Activated CD8-positive, alpha-beta memory T cell treated with anti-CD3 and anti-CD28 coated beads for 48 hours (primary cell): ENCODE data around the gene CENPO.
"Not testable (repeated sequence)": the region's sequence is repeated elsewhere in the genome, so short reads cannot be mapped to it uniquely, and the experiment has no call there.

ENCODE experiments used
- DNase-seq, 3 experiments: peaks; one replicate each; pipeline ENCODE4 v3.0.0-alpha.2; 2020; ENCODE audit warnings: low read depth in 2 of 3, low spot score in 2 of 3

Gene CENPO

GRCh38 chr2:24787532-24787931 is 5.7 kb upstream of the CENPO start:
- DNase-seq = no peak

GRCh38 chr2:24788816-24789215 is 4.4 kb upstream of the CENPO start:
- no peak for DNase-seq

- DNase-seq = no peak
Observed at GRCh38 chr2:24791452-24791851, 1.8 kb upstream of the CENPO start.

GRCh38 chr2:24792542-24792873 is 717 bp upstream of the CENPO start:
- no peak for DNase-seq

GRCh38 chr2:24793761-24794435 is 673 bp downstream of the CENPO start:
- no peak for DNase-seq

GRCh38 chr2:24797644-24798043 is 4.4 kb downstream of the CENPO start:
- no peak for DNase-seq

GRCh38 chr2:24800487-24800886 is 7.3 kb downstream of the CENPO start:
- DNase-seq = not testable (repeated sequence)

- not testable (repeated sequence) for DNase-seq
Observed at GRCh38 chr2:24805811-24806660, 12.8 kb downstream of the CENPO start.

- no peak for DNase-seq
Observed at GRCh38 chr2:24806661-24807036, 13.4 kb downstream of the CENPO start.

- no peak for DNase-seq
Observed at GRCh38 chr2:24809316-24810007, 16.2 kb downstream of the CENPO start.

GRCh38 chr2:24813691-24814137 is 20.5 kb downstream of the CENPO start:
- no peak for DNase-seq

- DNase-seq = no peak
Observed at GRCh38 chr2:24814516-24814915, 21.3 kb downstream of the CENPO start.

- DNase-seq = no peak
Observed at GRCh38 chr2:24815171-24815570, 21.9 kb downstream of the CENPO start.

GRCh38 chr2:24816404-24816803 is 23.2 kb downstream of the CENPO start:
- no peak for DNase-seq

GRCh38 chr2:24816884-24817283 is 23.7 kb downstream of the CENPO start:
- no peak for DNase-seq

- no peak for DNase-seq
Observed at GRCh38 chr2:24818721-24819167, 25.5 kb downstream of the CENPO start.

GRCh38 chr2:24819442-24820174 is 26.4 kb downstream of the CENPO start:
- no peak for DNase-seq

GRCh38 chr2:24820175-24820513 is 26.9 kb downstream of the CENPO start:
- DNase-seq = no peak

- no peak for DNase-seq
Observed at GRCh38 chr2:24820598-24821432, 27.6 kb downstream of the CENPO start.

GRCh38 chr2:24821433-24821891 is 28.2 kb downstream of the CENPO start:
- DNase-seq = no peak
